ENCODE data around the gene SYT17.
A peak's percentile ranks its signal among the peaks of the same experiment; 100 is the strongest.

Gene SYT17

GRCh38 chr16:19304750-19305149, 136.7 kb downstream of the SYT17 start:
- DNase-seq (ENCODE audit: low read depth in 1 of 2, low spot score in 1 of 2): no peak
- no peak overlapping the region for H3K27ac ChIP-seq (replicated peaks)
- H3K4me3 ChIP-seq (replicated peaks; ENCODE audit: insufficient read depth, low read length): no peak overlapping the region
- TF ChIP-seq SPI1 (IDR thresholded peaks at IDR 0.05; ENCODE audit: borderline replicate concordance, low read depth): no peak
- no peaks in the 10 kb centered on the region for H3K27me3 ChIP-seq (ENCODE audit: insufficient read depth, poor library complexity, severe bottlenecking)

- no peak for DNase-seq (ENCODE audit: low read depth in 1 of 2, low spot score in 1 of 2)
- Histone ChIP-seq H3K4me3 (replicated peaks; ENCODE audit: insufficient read depth, low read length) (no peak overlapping the region), H3K27me3 (ENCODE audit: insufficient read depth, poor library complexity, severe bottlenecking) (no peaks in the 10 kb centered on the region), H3K27ac (replicated peaks) (no peak overlapping the region)
- TF ChIP-seq REST (IDR thresholded peaks at IDR 0.05; ENCODE audit: insufficient replicate concordance, low read depth) (no peak), CTCF (IDR thresholded peaks at IDR 0.05; ENCODE audit: insufficient read depth, low read length) (no peak), GABPA (IDR thresholded peaks at IDR 0.05; ENCODE audit: low read depth) (no peak), SPI1 (IDR thresholded peaks at IDR 0.05; ENCODE audit: borderline replicate concordance, low read depth) (no peak), POLR2AphosphoS5 (IDR thresholded peaks at IDR 0.05; ENCODE audit: low read depth) (no peak)
Observed at GRCh38 chr16:19305443-19305842, 137.4 kb downstream of the SYT17 start.

- H3K27ac ChIP-seq (replicated peaks): no peak overlapping the region
- no peak overlapping the region for H3K4me3 ChIP-seq (replicated peaks; ENCODE audit: insufficient read depth, low read length)
- no peaks in the 10 kb centered on the region for H3K27me3 ChIP-seq (ENCODE audit: insufficient read depth, poor library complexity, severe bottlenecking)
- no peak for DNase-seq (ENCODE audit: low read depth in 1 of 2, low spot score in 1 of 2)
- TF ChIP-seq GABPA (IDR thresholded peaks at IDR 0.05; ENCODE audit: low read depth) (no peak), REST (IDR thresholded peaks at IDR 0.05; ENCODE audit: insufficient replicate concordance, low read depth) (peak; percentile 92)
Observed at GRCh38 chr16:19307587-19308241, 139.7 kb downstream of the SYT17 start.

- TF ChIP-seq CTCF (IDR thresholded peaks at IDR 0.05; ENCODE audit: insufficient read depth, low read length) (no peak), GABPA (IDR thresholded peaks at IDR 0.05; ENCODE audit: low read depth) (no peak), SPI1 (IDR thresholded peaks at IDR 0.05; ENCODE audit: borderline replicate concordance, low read depth) (no peak), POLR2AphosphoS5 (IDR thresholded peaks at IDR 0.05; ENCODE audit: low read depth) (no peak), REST (IDR thresholded peaks at IDR 0.05; ENCODE audit: insufficient replicate concordance, low read depth) (no peak)
- Histone ChIP-seq H3K4me3 (replicated peaks; ENCODE audit: insufficient read depth, low read length) (no peak overlapping the region), H3K27me3 (ENCODE audit: insufficient read depth, poor library complexity, severe bottlenecking) (no peaks in the 10 kb centered on the region), H3K27ac (replicated peaks) (no peak overlapping the region)
- DNase-seq (ENCODE audit: low read depth in 1 of 2, low spot score in 1 of 2): no peak
Observed at GRCh38 chr16:19308392-19308791, 140.4 kb downstream of the SYT17 start.
